C4-2B (cell line): ENCODE data around the gene TCERG1L.

Source experiments
- ZFX ChIP-seq: fragments of 450-650 bp; IDR thresholded peaks from 2 replicates; pipeline ENCODE4 v1.6.1; 2017
- TF ChIP-seq, protein P1 (sequence below): fragments of 450-650 bp; conservative IDR thresholded peaks from 2 replicates; pipeline ENCODE4 v1.5.1; 2017; ENCODE audit warnings: mild to moderate bottlenecking

DNA sequence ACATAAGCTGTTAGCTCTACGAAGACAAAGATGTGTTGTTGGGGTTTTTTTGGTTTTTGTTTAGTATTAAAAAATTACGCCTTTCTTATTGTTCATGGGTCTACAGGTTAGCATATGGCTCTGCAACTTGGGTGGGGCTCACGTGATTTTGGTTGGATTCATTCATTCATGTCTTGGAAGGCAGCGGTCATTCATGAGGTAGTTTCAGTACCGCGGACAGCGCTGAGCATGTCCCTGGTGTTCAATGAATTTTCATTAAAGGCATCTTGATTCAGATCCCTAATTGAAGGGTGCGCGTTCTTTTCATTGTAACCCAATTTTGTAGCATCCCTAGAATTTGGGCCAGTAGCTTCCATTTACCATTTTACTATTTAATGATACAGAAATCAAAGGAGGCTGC, 42.9 kb upstream of the TCERG1L start:
- TF ChIP-seq, protein P1, sequence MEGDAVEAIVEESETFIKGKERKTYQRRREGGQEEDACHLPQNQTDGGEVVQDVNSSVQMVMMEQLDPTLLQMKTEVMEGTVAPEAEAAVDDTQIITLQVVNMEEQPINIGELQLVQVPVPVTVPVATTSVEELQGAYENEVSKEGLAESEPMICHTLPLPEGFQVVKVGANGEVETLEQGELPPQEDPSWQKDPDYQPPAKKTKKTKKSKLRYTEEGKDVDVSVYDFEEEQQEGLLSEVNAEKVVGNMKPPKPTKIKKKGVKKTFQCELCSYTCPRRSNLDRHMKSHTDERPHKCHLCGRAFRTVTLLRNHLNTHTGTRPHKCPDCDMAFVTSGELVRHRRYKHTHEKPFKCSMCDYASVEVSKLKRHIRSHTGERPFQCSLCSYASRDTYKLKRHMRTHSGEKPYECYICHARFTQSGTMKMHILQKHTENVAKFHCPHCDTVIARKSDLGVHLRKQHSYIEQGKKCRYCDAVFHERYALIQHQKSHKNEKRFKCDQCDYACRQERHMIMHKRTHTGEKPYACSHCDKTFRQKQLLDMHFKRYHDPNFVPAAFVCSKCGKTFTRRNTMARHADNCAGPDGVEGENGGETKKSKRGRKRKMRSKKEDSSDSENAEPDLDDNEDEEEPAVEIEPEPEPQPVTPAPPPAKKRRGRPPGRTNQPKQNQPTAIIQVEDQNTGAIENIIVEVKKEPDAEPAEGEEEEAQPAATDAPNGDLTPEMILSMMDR = no peak
- no peak for TF ChIP-seq ZFX
